NCI-H1105 (cell line): Measurements from ENCODE around the gene SMC5.
A peak's percentile ranks its signal among the peaks of the same experiment; 100 is the strongest.
"Not testable (repeated sequence)": the region's sequence is repeated elsewhere in the genome, so short reads cannot be mapped to it uniquely, and the experiment has no call there.

Experiments
- DNase-seq: peaks from one replicate; lab custom pipeline; 2025; lab: John Stamatoyannopoulos, UW

The SMC5 gene

DNA sequence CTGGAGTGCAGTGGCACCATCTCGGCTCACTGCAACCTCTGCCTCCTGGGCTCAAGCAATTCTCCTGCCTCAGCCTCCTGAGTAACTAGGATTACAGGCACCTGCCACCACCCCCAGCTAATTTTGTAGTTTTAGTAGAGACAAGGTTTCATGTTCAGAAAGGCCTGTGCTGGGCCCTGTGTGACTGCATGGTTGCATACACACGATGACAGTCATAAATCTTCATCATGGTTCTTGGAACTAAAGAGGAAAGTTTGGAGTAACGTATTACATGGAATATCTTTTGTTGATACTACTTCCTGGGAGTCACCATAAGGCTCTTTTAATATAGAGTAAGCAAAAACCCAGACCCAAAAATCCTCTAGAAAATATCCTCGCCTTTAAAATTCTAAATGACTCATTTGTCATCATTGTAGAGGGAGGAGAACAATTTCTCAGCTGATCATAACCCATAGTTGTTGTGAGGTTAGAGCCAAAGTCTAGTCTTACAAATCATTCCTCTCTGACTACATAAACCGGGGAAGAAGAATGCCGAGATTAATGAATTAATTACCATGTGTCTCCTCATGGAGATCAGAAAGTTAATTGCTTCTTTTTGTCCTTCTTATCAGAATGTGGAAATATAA is 108.6 kb downstream of the SMC5 start:
- DNase-seq: no peak

DNA sequence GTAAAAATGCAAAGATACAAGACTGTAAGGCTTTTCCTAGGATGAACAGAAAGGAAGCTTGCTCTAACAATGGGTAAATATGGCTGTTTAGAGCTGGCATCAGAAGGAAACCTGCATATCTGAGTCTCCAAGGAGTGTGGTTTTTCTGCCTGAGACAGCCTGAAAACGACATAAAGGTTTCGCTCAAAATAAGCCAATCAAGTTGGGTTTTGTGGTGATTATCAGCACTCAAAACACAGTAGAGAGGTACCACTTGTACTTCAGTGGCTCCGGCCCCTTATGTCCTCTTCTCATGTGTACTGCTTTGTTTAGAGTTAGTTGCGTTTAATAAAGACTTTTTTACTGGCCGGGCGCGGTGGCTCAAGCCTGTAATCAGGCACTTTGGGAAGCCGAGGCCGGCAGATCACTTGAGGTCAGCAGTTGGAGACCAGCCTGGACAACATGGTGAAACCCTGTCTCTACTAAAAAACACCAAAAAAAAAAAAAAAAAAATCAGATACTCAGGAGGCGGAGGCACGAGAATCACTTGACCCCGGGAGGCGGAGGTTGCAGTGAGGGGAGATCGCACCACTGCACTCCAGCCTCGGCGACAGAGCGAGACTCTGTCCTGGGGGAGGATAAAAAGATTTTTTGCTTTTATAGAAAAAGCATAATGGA is 116.3 kb downstream of the SMC5 start:
- no peak for DNase-seq

DNA sequence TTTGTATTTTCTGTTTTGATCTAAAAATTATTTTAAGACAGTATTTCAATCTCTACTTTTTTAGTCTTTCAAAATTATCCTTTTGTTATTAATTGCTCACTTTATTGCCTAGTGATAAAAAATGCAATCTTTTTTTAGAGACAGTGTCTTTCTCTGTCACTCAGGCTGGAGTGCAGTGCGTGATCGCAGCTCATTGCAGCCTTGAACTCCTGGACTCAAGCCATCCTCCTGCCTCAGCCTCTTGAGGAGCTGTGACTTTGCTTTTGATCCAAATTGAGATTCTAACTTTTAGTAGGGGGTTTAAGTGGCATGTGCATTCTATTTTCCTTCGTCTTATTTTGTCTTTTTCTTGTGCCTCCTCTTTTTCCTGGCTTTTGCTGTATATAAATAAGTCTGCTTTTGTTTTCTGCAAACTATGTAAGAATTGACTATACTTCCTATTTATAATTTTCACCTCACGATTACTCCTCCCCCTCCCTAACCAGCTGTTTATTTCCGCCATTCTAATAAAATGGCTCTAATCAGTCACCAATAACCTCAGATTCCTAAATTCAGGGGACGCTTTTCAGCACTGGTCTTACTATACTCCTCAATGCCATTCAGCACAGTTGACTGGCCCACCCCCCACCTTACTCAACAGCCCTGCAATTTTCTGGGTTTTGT is 123.4 kb downstream of the SMC5 start:
- no peak for DNase-seq

DNA sequence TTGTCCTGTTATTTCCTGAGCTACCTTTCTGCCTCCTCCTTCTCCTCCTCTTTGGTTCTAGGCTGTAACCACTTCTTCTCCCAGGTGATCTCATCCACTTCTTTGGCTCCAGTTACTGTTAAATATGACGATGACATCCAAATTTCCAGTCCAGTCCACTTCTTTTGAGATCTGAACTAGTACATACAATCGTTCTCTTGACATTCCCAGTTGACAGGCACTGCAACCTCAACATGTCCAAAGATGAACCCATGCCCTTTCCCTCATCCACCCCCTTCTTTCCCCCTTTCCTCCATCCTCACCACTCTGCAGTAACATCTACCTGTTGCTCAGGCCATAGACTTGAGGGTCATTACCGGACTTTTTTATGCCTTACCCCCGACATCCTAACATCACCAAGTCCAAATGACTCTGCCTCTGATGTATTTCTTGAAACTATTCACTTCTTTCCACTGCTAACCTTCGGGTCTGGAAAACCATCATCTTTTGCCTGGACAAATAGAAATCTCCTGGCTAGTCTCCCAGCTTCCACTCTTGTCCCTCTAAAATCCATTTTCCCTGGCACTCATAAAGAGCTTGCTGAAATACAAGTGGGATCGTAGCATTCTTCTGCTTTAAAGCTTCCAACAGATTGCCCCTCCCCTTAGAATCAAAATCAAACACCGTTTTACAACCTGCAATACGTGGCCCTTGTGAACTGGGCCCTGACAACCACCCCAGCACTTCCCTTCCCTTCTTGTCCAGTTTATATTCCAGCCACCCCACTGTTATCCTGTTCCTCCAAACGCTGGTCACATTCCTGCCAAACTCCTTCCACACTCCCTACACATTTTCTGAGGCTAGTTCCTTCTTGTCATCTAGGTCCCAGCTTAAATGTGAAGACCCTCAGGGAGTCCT is 124.2 kb downstream of the SMC5 start:
- DNase-seq: no peak

DNA sequence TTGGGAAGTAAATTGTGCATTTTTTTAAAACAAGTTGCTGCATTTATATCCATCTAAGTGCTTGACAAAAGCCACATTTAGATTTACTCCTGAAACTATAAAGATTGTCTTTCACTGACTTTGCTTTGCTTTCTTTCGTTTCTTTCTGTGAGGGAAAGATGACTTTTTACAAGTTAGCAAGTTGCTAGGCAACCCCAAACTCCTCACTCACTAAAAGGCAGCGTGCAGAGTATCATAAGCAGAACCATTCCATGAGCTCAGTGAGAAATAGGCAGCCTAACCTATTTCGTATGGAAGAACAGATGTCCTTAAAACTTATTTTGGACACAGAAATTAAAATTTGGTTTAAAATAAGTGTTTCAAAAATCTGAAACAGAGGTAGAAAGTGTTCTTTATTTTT is 126.6 kb downstream of the SMC5 start:
- DNase-seq: no peak

DNA sequence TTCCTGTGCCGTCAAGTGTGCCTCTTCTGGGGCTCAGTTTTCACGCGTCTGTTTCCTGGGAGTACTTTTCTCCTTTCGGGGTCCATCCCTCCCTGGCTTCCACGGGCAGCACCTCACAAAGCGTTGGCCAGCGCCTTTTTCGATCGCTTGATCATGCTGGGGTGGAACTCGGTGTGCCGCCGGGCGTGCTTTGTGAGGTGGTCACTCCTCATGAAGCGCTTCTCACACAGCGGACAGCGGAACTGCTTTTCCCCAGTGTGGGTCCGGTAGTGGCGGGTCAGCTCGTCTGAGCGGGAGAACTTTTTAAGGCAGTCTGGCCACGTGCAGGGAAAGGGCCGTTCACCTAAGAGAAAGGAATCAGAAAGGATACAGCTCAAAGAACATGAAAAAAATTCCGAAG is 128.9 kb downstream of the SMC5 start:
- DNase-seq: no peak

DNA sequence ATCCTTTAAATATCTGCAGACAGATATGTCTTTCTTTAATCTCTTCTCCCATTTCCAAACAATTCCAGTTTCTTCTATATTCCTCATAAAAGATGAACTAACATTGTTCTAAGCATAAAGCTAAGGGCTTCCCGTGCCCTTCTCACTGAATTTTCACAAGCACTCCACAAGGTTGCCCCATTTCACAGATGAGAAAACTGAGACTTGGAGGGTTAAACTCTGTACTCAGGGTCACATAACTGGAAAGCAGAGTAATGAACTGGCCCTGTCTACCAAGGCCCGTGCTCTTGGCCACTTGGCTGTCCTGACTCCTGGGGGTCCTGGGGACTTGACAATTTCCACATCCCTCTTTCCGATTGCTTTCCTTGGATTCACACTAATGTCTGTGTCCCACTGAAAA is 130.4 kb downstream of the SMC5 start:
- no peak for DNase-seq

DNA sequence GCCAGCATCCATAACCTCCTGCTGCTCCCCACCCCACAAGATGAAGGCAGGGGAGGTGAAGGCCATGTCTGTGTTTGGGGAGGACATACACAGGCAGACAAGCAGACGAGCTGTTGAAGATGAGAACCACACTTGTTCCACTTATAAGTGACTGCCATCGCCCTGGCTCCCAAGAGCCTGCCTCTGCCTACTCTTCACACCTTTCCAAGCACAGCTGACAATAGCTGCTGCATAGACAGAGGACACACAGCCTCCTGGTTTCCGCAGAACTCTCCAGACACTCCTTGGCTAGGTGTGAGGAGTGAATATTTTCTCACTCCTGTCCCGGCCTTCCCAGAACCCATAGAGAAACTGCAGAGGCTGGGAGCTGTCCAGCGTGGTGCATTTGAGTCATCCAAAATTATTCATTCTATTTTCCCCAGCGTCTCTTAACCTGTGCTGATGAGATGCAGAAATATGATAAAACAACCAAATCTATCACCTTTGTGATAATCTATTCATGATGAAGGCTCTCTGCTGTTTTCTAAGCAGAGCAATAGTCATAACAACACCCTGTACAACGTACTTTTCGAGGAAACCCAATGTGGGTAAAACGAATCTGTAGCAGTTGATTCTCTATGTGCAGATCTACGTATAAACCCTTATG is 131.0 kb downstream of the SMC5 start:
- no peak for DNase-seq

DNA sequence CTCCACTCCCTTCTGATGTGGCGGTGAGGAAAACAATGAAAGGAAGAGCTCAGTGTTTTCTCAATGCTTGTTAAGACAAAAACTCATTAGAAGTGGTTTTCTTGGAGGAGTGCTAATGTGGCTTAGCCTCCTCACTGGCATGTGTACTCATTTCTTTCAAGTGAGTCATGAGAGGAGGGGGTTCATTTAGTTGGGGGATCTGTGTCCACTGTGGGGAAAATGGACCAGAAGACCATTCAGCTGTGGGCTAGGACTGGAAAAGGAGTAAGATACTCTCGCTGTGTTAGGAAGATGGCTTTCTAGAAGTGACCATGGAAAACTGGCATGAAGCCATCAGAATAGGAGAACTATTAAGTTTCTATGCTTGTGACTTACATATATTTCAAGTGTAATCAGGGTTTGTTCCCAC is 132.2 kb downstream of the SMC5 start:
- DNase-seq: no peak

DNA sequence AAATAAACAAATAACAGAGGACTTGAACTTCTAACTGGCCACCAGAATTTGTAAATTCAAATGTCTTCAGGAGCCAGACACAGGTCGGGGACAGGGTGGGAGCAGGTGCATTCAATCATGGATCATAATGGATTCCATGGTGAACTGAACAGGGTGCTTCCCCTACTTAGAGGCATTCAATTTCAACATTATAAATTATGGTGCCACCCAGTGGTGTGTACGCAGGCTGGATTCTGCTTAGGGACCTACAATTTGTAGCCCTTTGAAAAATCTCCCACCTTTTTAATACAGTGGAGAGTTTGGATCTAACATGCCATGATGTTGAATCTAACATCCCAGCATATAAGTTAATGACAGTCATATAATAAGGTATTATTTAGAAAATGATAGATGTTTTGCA is 133.4 kb downstream of the SMC5 start:
- peak; percentile 3 for DNase-seq

DNA sequence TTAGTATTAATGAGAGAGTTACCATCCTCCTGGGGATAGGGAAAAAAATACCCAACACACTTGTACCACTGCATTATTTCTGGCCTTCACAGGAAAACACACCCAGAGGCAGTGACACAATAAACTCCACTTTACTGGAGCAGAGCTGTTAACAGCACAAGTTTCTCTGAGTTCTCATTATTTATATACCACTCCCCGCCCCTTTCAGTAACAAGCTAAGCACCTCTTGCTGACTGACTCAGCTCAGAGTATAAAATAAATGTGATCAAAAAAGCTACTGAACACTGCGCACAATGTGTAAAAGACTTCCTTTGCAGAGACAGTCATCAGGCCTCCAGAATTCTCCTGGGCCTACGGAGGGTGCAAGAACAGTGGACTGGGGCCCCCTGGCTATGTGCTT is 134.1 kb downstream of the SMC5 start:
- no peak for DNase-seq

DNA sequence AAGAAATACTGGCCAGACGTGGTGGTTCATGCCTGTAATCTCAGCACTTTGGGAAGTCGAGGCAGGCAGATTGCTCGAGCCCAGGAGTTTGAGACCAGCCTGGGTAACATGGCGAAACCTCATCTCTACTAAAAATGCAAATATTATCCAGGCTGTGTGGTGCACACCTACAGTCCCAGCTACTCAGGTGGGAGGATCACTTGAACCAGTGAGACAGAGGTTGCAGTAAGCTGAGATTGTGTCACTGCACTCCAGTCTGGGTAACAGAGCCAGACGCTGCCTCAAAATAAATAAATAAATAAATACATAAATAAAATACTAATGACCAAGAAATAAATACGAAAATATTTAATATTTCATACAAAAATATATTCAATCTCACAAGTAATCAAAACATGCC is 136.9 kb downstream of the SMC5 start:
- no peak for DNase-seq

DNA sequence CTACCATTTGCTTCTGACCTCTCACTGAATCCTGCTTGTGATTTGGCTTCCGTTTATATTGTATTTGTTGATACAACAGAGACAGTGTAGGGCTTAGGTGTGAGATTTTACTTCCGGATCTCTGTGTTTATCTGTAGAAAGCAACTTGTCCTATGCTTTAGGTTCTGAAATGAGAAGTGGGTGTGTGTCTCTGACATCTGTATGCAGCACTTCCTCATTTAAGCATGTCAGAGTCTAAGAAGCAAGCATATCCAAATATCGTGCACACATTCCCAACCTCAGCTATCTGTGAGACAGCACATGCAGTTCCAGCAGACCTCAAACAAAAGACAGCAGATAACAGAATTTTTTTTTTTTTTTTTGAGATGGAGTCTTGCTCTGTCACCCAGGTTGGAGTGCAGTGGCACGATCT is 139.4 kb downstream of the SMC5 start:
- no peak for DNase-seq

DNA sequence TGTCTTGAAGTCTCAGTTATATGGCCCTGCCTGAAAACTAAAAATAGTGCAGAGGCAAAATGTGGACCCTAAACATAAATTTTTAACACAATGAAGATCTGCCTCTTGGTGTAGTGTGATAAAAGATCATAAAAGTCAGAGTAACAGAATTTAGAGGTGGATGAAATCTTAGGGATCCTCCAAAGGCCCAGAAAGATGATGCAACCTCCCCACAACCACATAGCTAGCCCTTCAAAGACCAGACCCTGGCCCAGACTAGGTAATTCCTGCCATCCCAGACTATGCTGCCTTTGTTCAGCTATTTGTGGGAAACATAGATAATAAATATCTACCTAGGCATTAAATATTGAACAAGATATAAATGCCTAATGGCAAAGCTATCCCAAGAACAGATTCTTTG is 140.4 kb downstream of the SMC5 start:
- DNase-seq: no peak

DNA sequence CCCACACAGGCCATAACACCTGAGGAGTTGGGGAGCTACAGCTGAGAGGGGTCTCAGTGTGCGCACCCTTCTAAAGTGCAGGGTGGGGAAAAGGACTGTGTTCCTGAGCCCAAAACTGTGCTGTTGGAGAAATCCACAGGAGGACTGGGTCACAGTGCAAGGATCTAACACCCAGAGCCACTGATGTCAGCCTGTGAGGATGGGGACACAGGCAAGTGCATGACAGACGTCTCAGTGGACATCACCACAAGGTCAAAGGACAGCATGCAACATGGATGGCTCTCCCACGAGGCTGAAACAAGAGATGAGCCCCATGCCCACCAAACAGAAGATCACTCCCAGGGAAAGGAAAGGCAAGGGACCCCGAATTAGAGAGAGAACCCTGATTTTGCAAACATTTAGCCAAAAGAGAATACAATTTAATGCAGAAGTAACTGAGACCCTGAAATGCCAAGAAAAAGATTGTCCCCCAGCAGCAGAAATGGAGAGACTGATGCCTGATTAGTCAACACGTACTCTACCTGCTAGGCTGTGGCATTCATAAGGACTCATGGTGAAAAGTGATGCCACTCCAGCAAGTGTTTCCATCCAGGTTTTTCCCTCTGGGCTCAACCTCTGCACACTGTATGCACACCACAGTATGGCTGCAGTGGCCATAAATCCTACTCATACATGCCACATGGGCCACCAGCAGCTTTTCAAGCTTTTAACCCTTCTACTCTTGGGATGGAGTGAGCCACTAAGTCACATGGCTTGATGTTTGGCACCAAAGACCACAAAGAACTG is 141.5 kb downstream of the SMC5 start:
- DNase-seq: no peak

DNA sequence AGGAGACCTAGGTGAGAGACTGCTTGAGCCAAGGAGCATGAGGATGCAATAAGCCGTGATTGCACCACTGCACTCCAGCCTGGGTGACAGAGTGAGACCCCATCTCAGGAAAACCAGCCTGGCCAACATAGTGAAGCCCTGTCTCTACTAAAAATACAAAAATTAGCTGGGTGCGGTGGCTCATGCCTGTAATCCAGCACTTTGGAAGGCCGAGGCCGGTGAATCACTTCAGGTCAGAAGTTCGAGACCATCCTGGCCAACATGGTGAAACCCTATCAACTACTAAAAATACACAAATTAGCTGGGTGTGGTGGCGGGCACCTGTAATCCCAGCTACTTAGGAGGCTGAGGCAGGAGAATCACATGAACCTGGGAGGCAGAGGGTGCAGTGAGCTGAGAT is 142.5 kb downstream of the SMC5 start:
- DNase-seq: not testable (repeated sequence)

DNA sequence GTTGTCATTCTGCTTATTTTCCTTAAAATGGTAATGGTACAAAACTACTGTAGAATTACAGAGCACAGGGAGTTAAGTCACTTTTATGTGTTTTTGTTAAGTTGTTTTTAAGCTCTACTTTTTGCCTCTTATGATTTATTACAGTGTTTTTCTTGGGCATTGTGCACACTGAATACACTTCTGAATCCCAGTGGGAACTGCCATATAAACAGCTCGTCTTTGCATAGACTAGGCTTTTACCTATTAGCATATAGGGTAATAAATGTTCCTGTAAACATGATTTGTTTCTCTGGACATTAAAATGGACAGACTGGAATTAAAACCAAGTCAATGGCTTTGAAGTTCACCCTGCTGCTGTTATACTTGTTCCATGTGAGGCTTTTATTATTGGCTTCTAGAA is 143.4 kb downstream of the SMC5 start:
- DNase-seq: no peak

DNA sequence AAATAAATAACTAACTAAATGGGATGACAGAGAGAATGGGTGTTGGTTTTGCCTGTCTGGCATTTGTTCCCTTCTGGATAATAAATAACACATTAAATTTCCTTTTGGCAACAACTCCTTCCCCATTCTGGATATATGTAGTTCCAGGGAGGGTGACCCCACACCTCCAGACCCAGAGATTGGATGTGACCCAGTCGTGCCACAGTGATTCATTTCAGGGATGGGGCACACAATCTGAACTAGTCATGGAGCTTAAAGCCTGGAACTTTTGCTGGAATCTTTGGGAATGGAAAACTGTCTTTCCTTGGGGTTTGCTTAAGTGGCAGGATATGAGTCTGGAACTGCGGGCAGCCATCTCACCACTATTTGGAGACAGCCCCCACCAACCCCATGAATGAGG is 144.4 kb downstream of the SMC5 start:
- DNase-seq: no peak

DNA sequence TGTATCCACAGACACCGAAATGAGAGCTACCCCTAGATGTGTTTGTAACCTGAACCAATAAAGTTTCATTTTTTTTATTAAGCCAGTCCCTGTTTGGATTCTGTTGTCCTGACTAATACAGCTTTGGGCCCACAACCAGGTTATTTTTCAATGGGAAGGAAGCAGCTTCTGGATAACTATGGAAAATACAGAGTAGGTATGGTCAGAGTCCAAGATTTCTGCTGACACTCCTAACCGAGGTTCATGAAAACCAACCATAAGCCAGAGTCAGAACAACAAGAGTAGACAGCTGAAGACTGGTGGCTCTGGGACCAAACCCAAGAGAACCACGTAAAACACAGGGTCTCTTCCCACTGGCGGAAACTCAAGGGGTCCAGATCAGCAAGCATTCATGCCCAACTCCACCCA is 144.8 kb downstream of the SMC5 start:
- no peak for DNase-seq

DNA sequence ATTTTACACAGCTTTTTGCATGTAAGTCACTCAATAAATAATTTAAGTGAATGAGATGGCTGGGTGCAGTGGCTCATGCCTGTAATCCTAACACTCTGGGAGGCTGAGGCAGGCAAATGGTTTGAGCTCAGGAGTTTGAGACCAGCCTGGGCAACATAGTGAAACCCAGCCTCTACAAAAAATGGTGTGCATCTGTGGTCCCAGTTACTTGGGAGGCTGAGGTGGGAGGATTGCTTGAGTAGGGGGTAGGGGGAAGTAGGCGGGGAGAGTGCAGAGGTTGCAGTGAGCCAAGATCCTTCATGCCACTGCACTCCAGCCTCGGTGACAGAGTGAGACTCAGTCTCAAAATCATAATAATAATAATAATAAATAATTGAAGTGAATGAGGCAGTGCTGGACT is 145.5 kb downstream of the SMC5 start:
- no peak for DNase-seq
